Measurements from ENCODE around the gene SCYL1. TPM values are rescaled to one million over a fixed set of nuclear protein-coding genes. Genes with fewer than 3 reads are reported as not detected.

SCYL1 gene
- total and polyA plus RNA-seq, 2 donors (not counting 1 experiment from before 2014, with no cell fraction given), result 76.5 to 85.5 TPM

DNA sequence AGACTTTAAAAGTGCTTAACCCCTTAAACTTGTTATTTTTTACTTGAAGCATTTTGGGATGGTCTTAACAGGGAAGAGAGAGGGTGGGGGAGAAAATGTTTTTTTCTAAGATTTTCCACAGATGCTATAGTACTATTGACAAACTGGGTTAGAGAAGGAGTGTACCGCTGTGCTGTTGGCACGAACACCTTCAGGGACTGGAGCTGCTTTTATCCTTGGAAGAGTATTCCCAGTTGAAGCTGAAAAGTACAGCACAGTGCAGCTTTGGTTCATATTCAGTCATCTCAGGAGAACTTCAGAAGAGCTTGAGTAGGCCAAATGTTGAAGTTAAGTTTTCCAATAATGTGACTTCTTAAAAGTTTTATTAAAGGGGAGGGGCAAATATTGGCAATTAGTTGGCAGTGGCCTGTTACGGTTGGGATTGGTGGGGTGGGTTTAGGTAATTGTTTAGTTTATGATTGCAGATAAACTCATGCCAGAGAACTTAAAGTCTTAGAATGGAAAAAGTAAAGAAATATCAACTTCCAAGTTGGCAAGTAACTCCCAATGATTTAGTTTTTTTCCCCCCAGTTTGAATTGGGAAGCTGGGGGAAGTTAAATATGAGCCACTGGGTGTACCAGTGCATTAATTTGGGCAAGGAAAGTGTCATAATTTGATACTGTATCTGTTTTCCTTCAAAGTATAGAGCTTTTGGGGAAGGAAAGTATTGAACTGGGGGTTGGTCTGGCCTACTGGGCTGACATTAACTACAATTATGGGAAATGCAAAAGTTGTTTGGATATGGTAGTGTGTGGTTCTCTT is 23.2 kb upstream of the SCYL1 start:
- Histone ChIP-seq H3K79me2 (ENCODE audit: control insufficient read depth, insufficient read depth, low read length) (peaks cover 88% of the 10 kb centered on the region), H3K36me3 (replicated peaks in 1 of 2; ENCODE audit: control extremely low read depth in 1 of 2, control insufficient read depth in 1 of 2, extremely low read depth in 1 of 2, insufficient read depth in 2 of 2, low read length in 1 of 2) (peaks cover 1 to 67% of the 10 kb centered on the region in 2 experiments), H3K4me1 (ENCODE audit: control insufficient read depth in 2 of 2, insufficient read depth in 2 of 2, low read length in 2 of 2) (peaks cover 35 to 43% of the 10 kb centered on the region in 2 donors), H2AFZ (ENCODE audit: insufficient read depth, low read depth, low read length, poor library complexity, severe bottlenecking) (no peak overlapping the region), H3K9me3 (ENCODE audit: control extremely low read depth in 1 of 3, control insufficient read depth in 2 of 3, insufficient read depth in 1 of 3, low read length in 2 of 3) (no peaks in the 10 kb centered on the region), H3K4me3 (ENCODE audit: control extremely low read depth in 1 of 5, extremely low read depth in 1 of 5, insufficient read depth in 1 of 5, low read depth in 2 of 5, low read length in 4 of 5) (peak overlapping the region; percentile 76 to 100 (median 93)), H3K9ac (ENCODE audit: low read length) (peak overlapping the region; percentile 97), H3K27ac (ENCODE audit: low read length in 2 of 2) (peak overlapping the region; percentile 99 to 100), H3K4me2 (replicated peaks; ENCODE audit: low read depth, low read length, poor library complexity, severe bottlenecking) (peak overlapping the region; percentile 97), H3K27me3 (replicated peaks in 1 of 4; ENCODE audit: control extremely low read depth in 1 of 4, control insufficient read depth in 3 of 4, insufficient read depth in 4 of 4, low read length in 3 of 4) (no peaks in the 10 kb centered on the region), H4K20me1 (ENCODE audit: control insufficient read depth, insufficient read depth, low read length, poor library complexity, severe bottlenecking) (peaks cover 74% of the 10 kb centered on the region)
- intact Hi-C loops (cut with micrococcal nuclease), result no loop called here
- no peak overlapping the region for H3K27ac Mint-ChIP-seq
- POLR2A ChIA-PET, result interaction anchor here (0.6 to 20.7 kb wide), 19 partner anchors 8 to 168 kb away, joined by 3 to 1159 read pairs (median 5); partner anchors contain the start of genes DPF2, NEAT1, SCYL1 and SLC25A45
- ATAC-seq (ENCODE audit: low read depth) (no peak), DNase-seq (no peak)
- TF ChIP-seq, protein P1, sequence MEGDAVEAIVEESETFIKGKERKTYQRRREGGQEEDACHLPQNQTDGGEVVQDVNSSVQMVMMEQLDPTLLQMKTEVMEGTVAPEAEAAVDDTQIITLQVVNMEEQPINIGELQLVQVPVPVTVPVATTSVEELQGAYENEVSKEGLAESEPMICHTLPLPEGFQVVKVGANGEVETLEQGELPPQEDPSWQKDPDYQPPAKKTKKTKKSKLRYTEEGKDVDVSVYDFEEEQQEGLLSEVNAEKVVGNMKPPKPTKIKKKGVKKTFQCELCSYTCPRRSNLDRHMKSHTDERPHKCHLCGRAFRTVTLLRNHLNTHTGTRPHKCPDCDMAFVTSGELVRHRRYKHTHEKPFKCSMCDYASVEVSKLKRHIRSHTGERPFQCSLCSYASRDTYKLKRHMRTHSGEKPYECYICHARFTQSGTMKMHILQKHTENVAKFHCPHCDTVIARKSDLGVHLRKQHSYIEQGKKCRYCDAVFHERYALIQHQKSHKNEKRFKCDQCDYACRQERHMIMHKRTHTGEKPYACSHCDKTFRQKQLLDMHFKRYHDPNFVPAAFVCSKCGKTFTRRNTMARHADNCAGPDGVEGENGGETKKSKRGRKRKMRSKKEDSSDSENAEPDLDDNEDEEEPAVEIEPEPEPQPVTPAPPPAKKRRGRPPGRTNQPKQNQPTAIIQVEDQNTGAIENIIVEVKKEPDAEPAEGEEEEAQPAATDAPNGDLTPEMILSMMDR (IDR thresholded peaks at IDR 0.05), result no peak
- no peak for TF ChIP-seq EZH2 (IDR thresholded peaks at IDR 0.05; ENCODE audit: borderline replicate concordance, insufficient read depth, low read depth, low read length, poor library complexity, severe bottlenecking)
- CTCF ChIA-PET, result interaction anchor here (0.8 to 17.5 kb wide), 13 partner anchors 6 to 134 kb away, joined by 3 to 541 read pairs (median 5); partner anchors contain the start of genes FRMD8, NEAT1, SLC25A45 and ZNRD2
- 0% methylated on average over 2 of the region's 3 CpGs for WGBS (ENCODE audit: insufficient coverage)
- peaks cover 47% of the 10 kb centered on the region for H3K4me1 Mint-ChIP-seq
- no peak overlapping the region for H3K4me3 Mint-ChIP-seq
- no peaks in the 10 kb centered on the region for H3K9me3 Mint-ChIP-seq (ENCODE audit: insufficient read depth)
- no peaks in the 10 kb centered on the region for H3K27me3 Mint-ChIP-seq

DNA sequence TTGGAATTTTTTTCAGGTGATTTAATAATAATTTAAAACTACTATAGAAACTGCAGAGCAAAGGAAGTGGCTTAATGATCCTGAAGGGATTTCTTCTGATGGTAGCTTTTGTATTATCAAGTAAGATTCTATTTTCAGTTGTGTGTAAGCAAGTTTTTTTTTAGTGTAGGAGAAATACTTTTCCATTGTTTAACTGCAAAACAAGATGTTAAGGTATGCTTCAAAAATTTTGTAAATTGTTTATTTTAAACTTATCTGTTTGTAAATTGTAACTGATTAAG is 22.7 kb upstream of the SCYL1 start:
- H3K9me3 Mint-ChIP-seq (ENCODE audit: insufficient read depth), result no peaks in the 10 kb centered on the region
- H3K79me2 ChIP-seq (ENCODE audit: control insufficient read depth, insufficient read depth, low read length), result peaks cover 83% of the 10 kb centered on the region
- peak overlapping the region; percentile 71 for H3K27ac Mint-ChIP-seq
- peak overlapping the region; percentile 97 for H3K9ac ChIP-seq (ENCODE audit: low read length)
- H2AFZ ChIP-seq (ENCODE audit: insufficient read depth, low read depth, low read length, poor library complexity, severe bottlenecking), result no peak overlapping the region
- peaks cover 36 to 43% of the 10 kb centered on the region in 2 donors for H3K4me1 ChIP-seq (ENCODE audit: control insufficient read depth in 2 of 2, insufficient read depth in 2 of 2, low read length in 2 of 2)
- intact Hi-C loops (cut with micrococcal nuclease), result no loop called here
- no peaks in the 10 kb centered on the region for H3K9me3 ChIP-seq (ENCODE audit: control extremely low read depth in 1 of 3, control insufficient read depth in 2 of 3, insufficient read depth in 1 of 3, low read length in 2 of 3)
- H3K4me3 ChIP-seq (ENCODE audit: control extremely low read depth in 1 of 5, extremely low read depth in 1 of 5, insufficient read depth in 1 of 5, low read depth in 2 of 5, low read length in 4 of 5), result peak overlapping the region; percentile 76 to 100 (median 93)
- H3K4me2 ChIP-seq (replicated peaks; ENCODE audit: low read depth, low read length, poor library complexity, severe bottlenecking), result peak overlapping the region; percentile 97
- peaks cover 48% of the 10 kb centered on the region for H3K4me1 Mint-ChIP-seq
- peak overlapping the region; percentile 99 to 100 for H3K27ac ChIP-seq (ENCODE audit: low read length in 2 of 2)
- peaks cover 1 to 67% of the 10 kb centered on the region in 2 experiments for H3K36me3 ChIP-seq (replicated peaks in 1 of 2; ENCODE audit: control extremely low read depth in 1 of 2, control insufficient read depth in 1 of 2, extremely low read depth in 1 of 2, insufficient read depth in 2 of 2, low read length in 1 of 2)
- TF ChIP-seq, protein P1 (IDR thresholded peaks at IDR 0.05), result no peak
- TF ChIP-seq EZH2 (IDR thresholded peaks at IDR 0.05; ENCODE audit: borderline replicate concordance, insufficient read depth, low read depth, low read length, poor library complexity, severe bottlenecking), result no peak
- ChIA-PET POLR2A (interaction anchor here (0.8 to 20.7 kb wide), 15 partner anchors 8 to 169 kb away, joined by 3 to 1159 read pairs (median 6); partner anchors contain the start of genes DPF2, NEAT1, SCYL1 and SLC25A45), CTCF (interaction anchor here (0.8 to 17.5 kb wide), 13 partner anchors 6 to 135 kb away, joined by 3 to 541 read pairs (median 5); partner anchors contain the start of genes FRMD8, NEAT1, SLC25A45 and ZNRD2)
- no peaks in the 10 kb centered on the region for H3K27me3 Mint-ChIP-seq
- ATAC-seq (ENCODE audit: low read depth) (no peak), DNase-seq (no peak)
- H4K20me1 ChIP-seq (ENCODE audit: control insufficient read depth, insufficient read depth, low read length, poor library complexity, severe bottlenecking), result peaks cover 79% of the 10 kb centered on the region
- no peak overlapping the region for H3K4me3 Mint-ChIP-seq
- H3K27me3 ChIP-seq (replicated peaks in 1 of 4; ENCODE audit: control extremely low read depth in 1 of 4, control insufficient read depth in 3 of 4, insufficient read depth in 4 of 4, low read length in 3 of 4), result no peaks in the 10 kb centered on the region

Data from B cell (primary cell).